Astrocyte (in vitro differentiated cells and primary cell): ENCODE data around the gene PDS5B. TPM values are rescaled to one million over a fixed set of nuclear protein-coding genes. Genes with fewer than 3 reads are reported as not detected.

Experiments used
- DNase-seq: peaks from one replicate; pipeline ENCODE4 v3.0.0-alpha.2; 2010; ENCODE audit warnings: low read depth
- FAIRE-seq: peaks from 2 replicates; lab custom pipeline; 2011; peaks lifted over from hg19 to GRCh38; lab: Jason Lieb, UNC
- H2AFZ ChIP-seq: 2 replicates; pipeline ENCODE4 v1.6.0; 2012; ENCODE audit warnings: low read depth, low read length, inconsistent platforms
- H3K27ac ChIP-seq: 2 replicates; pipeline ENCODE4 v1.5.1; 2011; ENCODE audit warnings: low read depth, low read length, inconsistent platforms
- H3K27me3 ChIP-seq: 2 replicates; pipeline ENCODE4 v1.6.0; 2011; ENCODE audit warnings: low read length, inconsistent platforms; ENCODE audit not compliant: insufficient read depth
- H3K36me3 ChIP-seq: 2 replicates; pipeline ENCODE4 v1.5.1; 2011; ENCODE audit warnings: low read length, inconsistent platforms; ENCODE audit not compliant: insufficient read depth
- H3K4me1 ChIP-seq: 2 replicates; pipeline ENCODE4 v1.5.1; 2011; ENCODE audit warnings: low read length, inconsistent platforms; ENCODE audit not compliant: insufficient read depth
- H3K4me2 ChIP-seq: 2 replicates; pipeline ENCODE4 v1.6.0; 2012; ENCODE audit warnings: low read length, inconsistent platforms
- H3K4me3 ChIP-seq: 2 replicates; pipeline ENCODE4 v1.5.1; 2011; ENCODE audit warnings: low read depth, mild to moderate bottlenecking, low read length, inconsistent platforms; ENCODE audit not compliant: insufficient read depth
- H3K79me2 ChIP-seq: 2 replicates; pipeline ENCODE4 v1.6.0; 2012; ENCODE audit warnings: mild to moderate bottlenecking, low read length, inconsistent platforms; ENCODE audit not compliant: insufficient read depth
- H3K9ac ChIP-seq: 2 replicates; pipeline ENCODE4 v1.6.0; 2012; ENCODE audit warnings: mild to moderate bottlenecking, low read length, inconsistent platforms
- H3K9me3 ChIP-seq: 2 replicates; pipeline ENCODE4 v1.5.1; 2012; ENCODE audit warnings: low read depth, mild to moderate bottlenecking, low read length, inconsistent platforms; ENCODE audit not compliant: insufficient read depth
- H4K20me1 ChIP-seq: 2 replicates; pipeline ENCODE4 v1.6.0; 2012; ENCODE audit warnings: low read length, inconsistent platforms; ENCODE audit not compliant: insufficient read depth
- H3K27ac Mint-ChIP-seq: one replicate; pipeline ENCODE4 v1.8.0; 2021; ENCODE audit warnings: mild to moderate bottlenecking, mixed read lengths; ENCODE audit not compliant: unreplicated experiment
- H3K27me3 Mint-ChIP-seq: one replicate; pipeline ENCODE4 v1.8.0; 2021; ENCODE audit warnings: low read depth, mixed read lengths; ENCODE audit not compliant: unreplicated experiment
- H3K36me3 Mint-ChIP-seq: one replicate; pipeline ENCODE4 v1.8.0; 2021; ENCODE audit warnings: low read depth, mixed read lengths; ENCODE audit not compliant: unreplicated experiment
- H3K4me1 Mint-ChIP-seq: one replicate; pipeline ENCODE4 v1.8.0; 2021; ENCODE audit warnings: low read depth, mixed read lengths; ENCODE audit not compliant: unreplicated experiment
- H3K4me3 Mint-ChIP-seq: one replicate; pipeline ENCODE4 v1.8.0; 2021; ENCODE audit warnings: mild to moderate bottlenecking, moderate library complexity, mixed read lengths; ENCODE audit not compliant: unreplicated experiment
- H3K9me3 Mint-ChIP-seq: one replicate; pipeline ENCODE4 v1.8.0; 2021; ENCODE audit warnings: mild to moderate bottlenecking, mixed read lengths; ENCODE audit not compliant: unreplicated experiment
- CTCF ChIP-seq: IDR thresholded peaks from 2 replicates; pipeline ENCODE4 v1.5.1; 2011; ENCODE audit warnings: low read depth, mild to moderate bottlenecking, inconsistent platforms, low read length, moderate library complexity; ENCODE audit not compliant: insufficient read depth
- EZH2 ChIP-seq: IDR thresholded peaks from 2 replicates; pipeline ENCODE4 v1.6.1; 2012; ENCODE audit warnings: mild to moderate bottlenecking, low read length, inconsistent platforms; ENCODE audit not compliant: insufficient read depth
- total RNA-seq: library from RNA; stranded (reverse); gene quantifications from 2 replicates; pipeline ENCODE4 v1.2.1, GENCODE V29; 2021

PDS5B gene
- total RNA-seq, 1 donor from 2014 or later: 43.1 TPM

- H3K36me3 Mint-ChIP-seq: no peaks in the 10 kb centered on the region
- no peaks in the 10 kb centered on the region for H3K9me3 Mint-ChIP-seq
- peak overlapping the region; percentile 92 for H3K4me3 Mint-ChIP-seq
- Histone ChIP-seq H3K9me3 (no peaks in the 10 kb centered on the region), H3K27me3 (no peaks in the 10 kb centered on the region), H3K4me1 (peaks cover 7% of the 10 kb centered on the region), H3K79me2 (peaks cover 50% of the 10 kb centered on the region), H2AFZ (peak overlapping the region; percentile 51), H4K20me1 (peaks cover 35% of the 10 kb centered on the region), H3K4me3 (peak overlapping the region; percentile 99), H3K27ac (peak overlapping the region; percentile 92), H3K4me2 (peak overlapping the region; percentile 92), H3K36me3 (no peaks in the 10 kb centered on the region), H3K9ac (peak overlapping the region; percentile 90)
- H3K4me1 Mint-ChIP-seq: peaks cover 26% of the 10 kb centered on the region
- DNase-seq (peak; percentile 59), FAIRE-seq (no peak)
- peak overlapping the region; percentile 94 for H3K27ac Mint-ChIP-seq
- TF ChIP-seq EZH2: no peak
- TF ChIP-seq CTCF: no peak
- no peaks in the 10 kb centered on the region for H3K27me3 Mint-ChIP-seq
These were observed 959 bp downstream of the PDS5B start for GRCh38 chr13:32587011-32587810.

GRCh38 chr13:32587811-32588170 is 1.5 kb downstream of the PDS5B start:
- Histone ChIP-seq H3K36me3 (no peaks in the 10 kb centered on the region), H3K4me3 (peak overlapping the region; percentile 99), H3K79me2 (peaks cover 56% of the 10 kb centered on the region), H4K20me1 (peaks cover 41% of the 10 kb centered on the region), H3K27me3 (no peaks in the 10 kb centered on the region), H3K9me3 (no peaks in the 10 kb centered on the region), H3K27ac (peak overlapping the region; percentile 92), H3K4me2 (peak overlapping the region; percentile 92), H2AFZ (peak overlapping the region; percentile 51), H3K9ac (peak overlapping the region; percentile 90), H3K4me1 (peaks cover 7% of the 10 kb centered on the region)
- Mint-ChIP-seq H3K4me1 (peaks cover 26% of the 10 kb centered on the region), H3K9me3 (no peaks in the 10 kb centered on the region), H3K27ac (peak overlapping the region; percentile 94), H3K27me3 (no peaks in the 10 kb centered on the region), H3K36me3 (no peaks in the 10 kb centered on the region), H3K4me3 (peak overlapping the region; percentile 92)
- peak; percentile 27 for DNase-seq
- TF ChIP-seq EZH2 (no peak), CTCF (no peak)
- FAIRE-seq: no peak

- Mint-ChIP-seq H3K9me3 (no peaks in the 10 kb centered on the region), H3K4me3 (peak overlapping the region; percentile 92), H3K4me1 (peaks cover 26% of the 10 kb centered on the region), H3K27ac (peak overlapping the region; percentile 54), H3K27me3 (no peaks in the 10 kb centered on the region), H3K36me3 (no peaks in the 10 kb centered on the region)
- Histone ChIP-seq H3K4me3 (peak overlapping the region; percentile 99), H3K27ac (peak overlapping the region; percentile 39), H3K79me2 (peaks cover 65% of the 10 kb centered on the region), H3K9me3 (no peaks in the 10 kb centered on the region), H4K20me1 (peaks cover 50% of the 10 kb centered on the region), H3K36me3 (no peaks in the 10 kb centered on the region), H3K4me2 (peak overlapping the region; percentile 92), H3K9ac (peak overlapping the region; percentile 90), H3K27me3 (no peaks in the 10 kb centered on the region), H3K4me1 (peaks cover 7% of the 10 kb centered on the region), H2AFZ (no peak overlapping the region)
- DNase-seq (no peak), FAIRE-seq (no peak)
- TF ChIP-seq EZH2 (no peak), CTCF (no peak)
These were observed 2.5 kb downstream of the PDS5B start for GRCh38 chr13:32588736-32589135.
